Measurements from ENCODE around the gene TMEM61.

Gene TMEM61

DNA sequence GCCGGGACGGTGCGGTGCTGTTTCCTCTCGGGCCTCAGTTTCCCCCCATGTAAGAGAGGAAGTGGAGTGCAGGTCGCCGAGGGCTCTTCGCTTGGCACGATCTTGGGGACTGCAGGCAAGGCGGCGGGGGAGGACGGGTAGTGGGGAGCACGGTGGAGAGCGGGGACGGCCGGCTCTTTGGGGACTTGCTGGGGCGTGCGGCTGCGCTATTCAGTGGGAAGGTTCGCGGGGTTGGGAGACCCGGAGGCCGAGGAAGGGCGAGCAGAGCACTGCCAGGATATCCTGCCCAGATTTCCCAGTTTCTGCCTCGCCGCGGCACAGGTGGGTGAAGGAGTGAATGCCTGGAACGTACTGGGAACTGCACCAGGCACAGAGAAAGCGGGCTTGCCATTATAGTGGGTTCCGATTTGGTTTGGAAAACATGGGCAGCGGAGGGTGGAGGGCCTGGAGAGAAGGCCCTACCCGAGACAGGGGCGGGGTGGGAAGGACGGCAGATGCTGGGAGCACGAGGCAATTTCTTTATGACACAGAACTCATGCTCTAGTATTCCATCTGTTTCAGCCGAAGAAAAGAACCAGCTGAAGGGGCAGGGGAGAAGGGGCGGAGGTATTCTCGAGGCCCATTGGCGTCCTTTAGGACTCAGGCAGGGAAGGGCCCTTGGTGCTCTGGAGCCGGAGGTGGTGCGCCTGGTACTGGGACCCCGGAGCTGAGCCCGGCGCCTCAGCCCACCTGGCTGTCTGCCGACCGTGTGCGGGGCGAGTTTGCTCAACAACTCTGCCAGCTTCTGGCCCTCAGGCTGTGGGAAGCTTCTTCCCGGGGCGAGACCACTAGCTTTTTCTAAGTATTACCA, 59.9 kb downstream of the TMEM61 start:
- DNase-seq = no peak

- peak; percentile 9 for DNase-seq
Measured at GRCh38 chr1:55040933-55041494, 60.6 kb downstream of the TMEM61 start.

DNA sequence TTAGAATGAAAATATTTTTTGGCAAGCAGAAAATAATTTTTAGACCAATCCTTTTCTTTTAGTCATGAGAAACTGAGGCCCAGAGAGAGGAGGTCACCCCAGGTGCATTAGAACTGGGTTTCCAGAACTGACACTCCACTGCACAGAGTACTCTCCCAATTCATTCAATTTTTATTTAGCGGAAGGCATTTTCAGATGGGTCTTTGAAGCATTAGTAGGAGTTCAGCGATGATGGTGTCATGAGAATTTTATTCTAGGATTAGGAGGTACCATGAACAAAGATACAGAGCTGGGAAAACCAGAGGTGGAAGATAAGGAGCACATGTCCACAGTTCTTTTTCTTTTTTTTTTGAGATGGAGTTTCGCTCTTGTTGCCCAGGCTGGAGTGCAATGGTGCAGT, 61.2 kb downstream of the TMEM61 start:
- DNase-seq = no peak
